IMR-90 (cell line): ENCODE data around the gene PTPN7.

Experiments used
- CTCF ChIP-seq: conservative IDR thresholded peaks from 2 replicates; pipeline ENCODE4 v1.5.1; 2012; ENCODE audit warnings: mild to moderate bottlenecking, low read depth, low read length, improper control_type of control experiment
- FOS ChIP-seq: fragments of 150-350 bp; IDR thresholded peaks from 2 replicates; pipeline ENCODE4 v1.6.1; 2016; ENCODE audit warnings: low read depth, low read length

GRCh38 chr1:202101184-202101583 is 59.2 kb downstream of the PTPN7 start:
- TF ChIP-seq CTCF (no peak), FOS (no peak)
